T1000 (cell line): ENCODE data around the gene CSTPP1.
A peak's percentile ranks its signal among the peaks of the same experiment; 100 is the strongest.

Experiments used
- DNase-seq: peaks from one replicate; lab custom pipeline; 2025; ENCODE audit warnings: mixed read lengths; lab: John Stamatoyannopoulos, UW

The CSTPP1 gene

GRCh38 chr11:47161134-47161854 is 224.7 kb downstream of the CSTPP1 start:
- DNase-seq, result no peak

GRCh38 chr11:47161890-47162289 is 225.3 kb downstream of the CSTPP1 start:
- no peak for DNase-seq

GRCh38 chr11:47162426-47162825 is 225.9 kb downstream of the CSTPP1 start:
- DNase-seq, result no peak

- DNase-seq, result no peak
These were observed 226.6 kb downstream of the CSTPP1 start for GRCh38 chr11:47163193-47163592.

GRCh38 chr11:47163898-47164297 is 227.3 kb downstream of the CSTPP1 start:
- DNase-seq, result no peak

GRCh38 chr11:47164321-47164720 is 227.8 kb downstream of the CSTPP1 start:
- DNase-seq, result no peak

- no peak for DNase-seq
These were observed 228.8 kb downstream of the CSTPP1 start for GRCh38 chr11:47165253-47165840.

- no peak for DNase-seq
These were observed 229.8 kb downstream of the CSTPP1 start for GRCh38 chr11:47166368-47166767.

- no peak for DNase-seq
These were observed 234.7 kb downstream of the CSTPP1 start for GRCh38 chr11:47171061-47171838.

- DNase-seq, result no peak
These were observed 235.3 kb downstream of the CSTPP1 start for GRCh38 chr11:47171856-47172255.

- DNase-seq, result no peak
These were observed 236.3 kb downstream of the CSTPP1 start for GRCh38 chr11:47172740-47173336.

- DNase-seq, result no peak
These were observed 239.3 kb downstream of the CSTPP1 start for GRCh38 chr11:47175746-47176327.

GRCh38 chr11:47176328-47177228 is 240.0 kb downstream of the CSTPP1 start, which contains the start of gene ARFGAP2:
ARFGAP2 (minus strand) TSS chr11:47176879; CDS start chr11:47176853, 26 bp downstream.
- DNase-seq, result peak; percentile 82

- DNase-seq, result peak; percentile 21
These were observed 240.8 kb downstream of the CSTPP1 start for GRCh38 chr11:47177229-47177845.

GRCh38 chr11:47177846-47178245 is 241.3 kb downstream of the CSTPP1 start:
- no peak for DNase-seq

- DNase-seq, result no peak
These were observed 241.8 kb downstream of the CSTPP1 start for GRCh38 chr11:47178316-47178715.

GRCh38 chr11:47178737-47179654 is 242.4 kb downstream of the CSTPP1 start:
- DNase-seq, result no peak

GRCh38 chr11:47179655-47179991 is 243.1 kb downstream of the CSTPP1 start:
- DNase-seq, result no peak

- no peak for DNase-seq
These were observed 243.6 kb downstream of the CSTPP1 start for GRCh38 chr11:47180006-47180787.
